H1 (cell line): Measurements from ENCODE around the gene ZNF362. TPM values are rescaled to one million over a fixed set of nuclear protein-coding genes. Genes with fewer than 3 reads are reported as not detected.

Experiments used
- NANOG ChIP-seq: IDR thresholded peaks from 2 replicates; pipeline ENCODE4 v1.6.1; 2011; ENCODE audit warnings: low read length, low read depth, mild to moderate bottlenecking, inconsistent platforms; ENCODE audit not compliant: insufficient read depth, poor library complexity, severe bottlenecking
- YY1 ChIP-seq: IDR thresholded peaks from 2 replicates; pipeline ENCODE4 v1.6.1; 2011; ENCODE audit warnings: low read depth, mild to moderate bottlenecking, low read length
- polyA plus RNA-seq, 7 experiments: library from polyadenylated mRNA; depleted of rRNA in 3 of 7; stranded (reverse) in 5 of 7; unstranded in 2 of 7; fragments of >200 nt in 5 of 7; fragments of 200-250 nt in 2 of 7; gene quantifications; 1 replicate in 5 of 7; 2 replicates in 1 of 7; 4 replicates in 1 of 7; pipeline versions ENCODE4 v1.2.1 to v1.2.3, GENCODE V29; 2011 to 2013; ENCODE audit warnings: missing spikeins in 2 of 7, mixed read lengths in 2 of 7
- total RNA-seq: library from RNA; stranded (reverse); fragmentation: NEBNext Ultra II Directional; extraction: Animal tissue kit (Norgen Biotek cat#: 25700); gene quantifications from 2 replicates; pipeline ENCODE4 v1.2.1, GENCODE V29; 2021

The ZNF362 gene
- total and polyA plus RNA-seq, 2 of the 8 experiments (the other 6 are each of a cell fraction or from before 2014, with no cell fraction given) = 24.2 to 27.8 TPM

- TF ChIP-seq NANOG (no peak), YY1 (no peak)
These were observed 5.6 kb upstream of the ZNF362 start (continued) for GRCh38 chr1:33250724-33251123.
